Spleen (tissue), 7 donors: ENCODE data around the gene TTC23.

ENCODE experiments used
- CTCF ChIP-seq, 11 experiments: fragments of 200-600 bp in 7 of 11; fragments of 450-650 bp in 4 of 11; sonication (generic) in 4 of 11; IDR thresholded peaks in 8 of 11; conservative IDR thresholded peaks in 3 of 11; 1 replicate in 7 of 11; 2 replicates in 4 of 11; pipeline versions ENCODE4 v1.4.0 to v1.8.0; 2016 to 2021; ENCODE audit warnings: antibody characterized with exemption in 11 of 11, inconsistent platforms in 4 of 11, mild to moderate bottlenecking in 1 of 11
- POLR2AphosphoS5 ChIP-seq, 3 donors: sonication (generic); formaldehyde crosslinking; IDR thresholded peaks; one replicate each; pipeline ENCODE4 v1.5.1; 2017; ENCODE audit warnings: antibody characterized with exemption in 3 of 3
- donor health status: DM: no; HTN: no; CAD: no; lungs with moderate emphysema.
- donor health status: DM: no; HTN: no; CAD: no.
- donor health status: DM: no; HTN: no; CAD: no.

- TF ChIP-seq CTCF (IDR thresholded peaks at IDR 0.05 in 8 of 11, conservative IDR thresholded peaks at IDR 0.05 in 3 of 11) (no peak), POLR2AphosphoS5 (IDR thresholded peaks at IDR 0.05) (no peak)
Measured at GRCh38 chr15:99148851-99149276, 100.5 kb downstream of the TTC23 start.
